Ovary (tissue), 9 donors: ENCODE data around the gene APOL5. TPM values are rescaled to one million over a fixed set of nuclear protein-coding genes. Genes with fewer than 3 reads are reported as not detected.

Source experiments
- DNase-seq, 5 donors: peaks; one replicate each; pipeline ENCODE4 v3.0.0-alpha.2; 2019 to 2020
- H3K27ac ChIP-seq, 2 donors: fragments of 200-600 bp; one replicate each; pipeline versions ENCODE4 v1.5.1 to v1.8.0; 2019 to 2022
- H3K27me3 ChIP-seq: fragments of 200-600 bp; one replicate; pipeline ENCODE4 v1.8.0; 2022
- H3K36me3 ChIP-seq: fragments of 200-600 bp; sonication (generic); one replicate; pipeline ENCODE4 v1.5.1; 2019
- H3K4me1 ChIP-seq: one replicate; pipeline ENCODE4 v1.8.1; 2013; ENCODE audit warnings: mild to moderate bottlenecking, moderate library complexity; ENCODE audit not compliant: insufficient read depth
- H3K4me3 ChIP-seq: fragments of 200-600 bp; sonication (generic); one replicate; pipeline ENCODE4 v1.5.1; 2017
- H3K9me3 ChIP-seq, 2 donors: fragments of 200-600 bp in 1 of 2; sonication (generic) in 1 of 2; one replicate each; pipeline versions ENCODE4 v1.5.1 to v1.8.1; 2013 to 2019; ENCODE audit warnings: mild to moderate bottlenecking in 1 of 2, moderate library complexity in 1 of 2
- CTCF ChIP-seq, 3 donors: fragments of 450-650 bp in 2 of 3; fragments of 200-600 bp in 1 of 3; IDR thresholded peaks; one replicate each; pipeline versions ENCODE4 v1.5.1 to v1.8.0; 2016 to 2022; ENCODE audit warnings: antibody characterized with exemption in 3 of 3, mild to moderate bottlenecking in 1 of 3
- EP300 ChIP-seq: sonication (generic); formaldehyde crosslinking; IDR thresholded peaks from one replicate; pipeline ENCODE4 v1.6.1; 2017; ENCODE audit warnings: antibody characterized with exemption
- POLR2A ChIP-seq: fragments of 450-650 bp; IDR thresholded peaks from one replicate; pipeline ENCODE4 v1.6.1; 2017; ENCODE audit warnings: antibody characterized with exemption, mild to moderate bottlenecking, moderate library complexity
- WGBS, 3 donors: extraction: QIAGEN DNeasy Blood & Tissue Kit in 1 of 3; methylation state at CpG; one replicate each; pipeline versions ENCODE4 v1.1.5 to v1.1.7; 2013 to 2017; 5-methylcytosine and 5-hydroxymethylcytosine counted together
- intact Hi-C, 4 donors: fragments of 100-400 bp; cut with DNase I; formaldehyde crosslinking; loops; one replicate each; pipeline versions ENCODE4 v1.11.0 to v1.15.1; 2022 to 2023
- polyA plus RNA-seq, 2 donors: library from polyadenylated mRNA; stranded (reverse); fragments of 200-250 nt in 1 of 2; fragments of 350-450 nt in 1 of 2; fragmentation: Illumina TruSeq in 1 of 2; extraction: RNeasy Lipid Tissue Mini Kit (QIAGEN cat#74804) in 1 of 2; gene quantifications; one replicate each; pipeline ENCODE4 v1.2.3, GENCODE V29; 2013 to 2014
- total RNA-seq, 7 donors: library from RNA; depleted of rRNA in 2 of 7; stranded (reverse); fragments of >200 nt in 2 of 7; fragmentation: NEBNext Ultra II Directional in 3 of 7; extraction: Animal tissue kit (Norgen Biotek cat#: 25700) in 3 of 7; gene quantifications; one replicate each; pipeline versions ENCODE4 v1.1.0 to v1.2.4, GENCODE V29; 2016 to 2023
- donor health status: DM: no; HTN: no; CAD: no; lungs with moderate emphysema.
- donor health status: DM: no; HTN: no; CAD: no.
- donor health status: Bipolar disorder and iron deficiency.
- donor health status: DM: yes; HTN: yes; CAD: no.
- donor health status: DM: no; HTN: no; CAD: no.
- donor health status: DM: yes; HTN: yes; CAD: no.

Gene APOL5
- total and polyA plus RNA-seq, 9 donors = not detected

- 82 to 90% (median 86%) methylated on average over 15 of the region's 15 CpGs for WGBS, 3 donors
- intact Hi-C loops = no loop called here
- H3K36me3 ChIP-seq = no peaks in the 10 kb centered on the region
Observed at GRCh38 chr22:35726933-35727332, 9.3 kb downstream of the APOL5 start.

GRCh38 chr22:35727436-35727835 lies 9.8 kb downstream of the APOL5 start:
- no peak overlapping the region for H3K4me3 ChIP-seq
- intact Hi-C loops = no loop called here
- no peaks in the 10 kb centered on the region for H3K27me3 ChIP-seq
- H3K27ac ChIP-seq = no peak overlapping the region
- TF ChIP-seq EP300 (no peak), CTCF (IDR thresholded peaks at IDR 0.05) (no peak), POLR2A (no peak)
- no peaks in the 10 kb centered on the region for H3K9me3 ChIP-seq
- H3K36me3 ChIP-seq = no peaks in the 10 kb centered on the region
- no peak for DNase-seq
- no peaks in the 10 kb centered on the region for H3K4me1 ChIP-seq
- WGBS, 3 donors = 85 to 86% (median 85%) methylated on average over 11 of the region's 11 CpGs

More at GRCh38 chr22:35726933-35727332, 9.3 kb downstream of the APOL5 start:
- no peak for DNase-seq
- TF ChIP-seq CTCF (IDR thresholded peaks at IDR 0.05) (no peak), EP300 (no peak), POLR2A (no peak)
- Histone ChIP-seq H3K4me1 (no peaks in the 10 kb centered on the region), H3K27me3 (no peaks in the 10 kb centered on the region), H3K4me3 (no peak overlapping the region), H3K9me3 (no peaks in the 10 kb centered on the region), H3K27ac (no peak overlapping the region)

GRCh38 chr22:35728639-35729308 lies 11.1 kb downstream of the APOL5 start:
- intact Hi-C loops = no loop called here
- no peak overlapping the region for H3K4me3 ChIP-seq
- H3K36me3 ChIP-seq = no peaks in the 10 kb centered on the region
- DNase-seq = no peak
- no peak for TF ChIP-seq EP300
- H3K4me1 ChIP-seq = peaks cover 4% of the 10 kb centered on the region
- H3K27ac ChIP-seq = no peak overlapping the region
- H3K27me3 ChIP-seq = no peaks in the 10 kb centered on the region
- WGBS, 3 donors = 87 to 92% (median 89%) methylated on average over 12 of the region's 12 CpGs
- no peaks in the 10 kb centered on the region for H3K9me3 ChIP-seq

GRCh38 chr22:35729309-35729698 lies 11.6 kb downstream of the APOL5 start:
- TF ChIP-seq POLR2A = no peak
- TF ChIP-seq EP300 = no peak
- no peak for TF ChIP-seq CTCF (IDR thresholded peaks at IDR 0.05)
- intact Hi-C loops = no loop called here
- 87 to 97% (median 94%) methylated on average over 2 of the region's 2 CpGs for WGBS, 3 donors

GRCh38 chr22:35731321-35731720 lies 13.6 kb downstream of the APOL5 start:
- H3K9me3 ChIP-seq = no peaks in the 10 kb centered on the region
- peaks cover 11% of the 10 kb centered on the region for H3K4me1 ChIP-seq
- H3K27ac ChIP-seq = no peak overlapping the region
- TF ChIP-seq POLR2A (no peak), CTCF (IDR thresholded peaks at IDR 0.05) (no peak), EP300 (no peak)
- no peak overlapping the region for H3K4me3 ChIP-seq
- intact Hi-C loops = loop anchor here in 1 of 4 donors (10.0 kb wide), 1 partner anchor 97 kb away; no protein-coding TSS in a partner anchor
- WGBS, 3 donors = 68 to 76% (median 73%) methylated on average over 9 to 10 of the region's 10 CpGs
- DNase-seq = no peak
- H3K36me3 ChIP-seq = no peaks in the 10 kb centered on the region
- no peaks in the 10 kb centered on the region for H3K27me3 ChIP-seq

More at GRCh38 chr22:35729309-35729698, 11.6 kb downstream of the APOL5 start:
- H3K27ac ChIP-seq = no peak overlapping the region
- no peak overlapping the region for H3K4me3 ChIP-seq
- no peak for DNase-seq
- no peaks in the 10 kb centered on the region for H3K36me3 ChIP-seq
- H3K4me1 ChIP-seq = peaks cover 8% of the 10 kb centered on the region
- no peaks in the 10 kb centered on the region for H3K9me3 ChIP-seq
- no peaks in the 10 kb centered on the region for H3K27me3 ChIP-seq
